ENCODE results near the gene ADAMTS3. TPM values are rescaled to one million over a fixed set of nuclear protein-coding genes. Genes with fewer than 3 reads are reported as not detected.

Gene ADAMTS3
- under 1 TPM in 2 of 6 experiments, not detected in 4; 0.03 to 0.19 TPM for total RNA-seq (2021; fragmentation: NEBNext Ultra II Directional; extraction: Animal tissue kit (Norgen Biotek cat#: 25700))
- long read RNA-seq, result 0 reads

GRCh38 chr4:72568959-72569718 is at the start of gene ADAMTS3:
Gene ADAMTS3, minus strand, starts transcription at chr4:72569221. Its CDS starts 459 bp downstream, at chr4:72568762.
- Mint-ChIP-seq H3K36me3 (ENCODE audit: low read depth) (no peaks in the 10 kb centered on the region), H3K27me3 (ENCODE audit: insufficient read depth) (peaks cover 15% of the 10 kb centered on the region), H3K27ac (no peak within 1 kb of the TSS), H3K4me3 (peak within 1 kb of the TSS; percentile 94), H3K4me1 (ENCODE audit: low read depth) (peaks cover 24% of the 10 kb centered on the region), H3K9me3 (no peaks in the 10 kb centered on the region)
- TF ChIP-seq CTCF (IDR thresholded peaks at IDR 0.05), result no peak
- DNase-seq, result no peak

GRCh38 chr4:72613959-72614358 is 44.9 kb upstream of the ADAMTS3 start:
- H3K36me3 Mint-ChIP-seq (ENCODE audit: low read depth), result no peaks in the 10 kb centered on the region
- H3K9me3 Mint-ChIP-seq, result no peaks in the 10 kb centered on the region
- no peaks in the 10 kb centered on the region for H3K4me1 Mint-ChIP-seq (ENCODE audit: low read depth)
- peaks cover 8% of the 10 kb centered on the region for H3K27me3 Mint-ChIP-seq (ENCODE audit: insufficient read depth)
- no peak overlapping the region for H3K4me3 Mint-ChIP-seq
- TF ChIP-seq CTCF (IDR thresholded peaks at IDR 0.05), result no peak
- no peak for DNase-seq
- H3K27ac Mint-ChIP-seq, result no peak overlapping the region

GRCh38 chr4:72606751-72607150 is 37.7 kb upstream of the ADAMTS3 start:
- Mint-ChIP-seq H3K27ac (no peak overlapping the region), H3K36me3 (ENCODE audit: low read depth) (peaks cover 5% of the 10 kb centered on the region; the same call in 1 of the 2 replicates), H3K9me3 (peaks cover 22% of the 10 kb centered on the region), H3K4me1 (ENCODE audit: low read depth) (no peaks in the 10 kb centered on the region), H3K27me3 (ENCODE audit: insufficient read depth) (peaks cover 2% of the 10 kb centered on the region; the same call in 1 of the 2 replicates), H3K4me3 (no peak overlapping the region)
- no peak for TF ChIP-seq CTCF (IDR thresholded peaks at IDR 0.05)
- no peak for DNase-seq

GRCh38 chr4:72604324-72604723 is 35.3 kb upstream of the ADAMTS3 start:
- Mint-ChIP-seq H3K27ac (no peak overlapping the region), H3K4me1 (ENCODE audit: low read depth) (no peaks in the 10 kb centered on the region), H3K9me3 (peaks cover 22% of the 10 kb centered on the region), H3K36me3 (ENCODE audit: low read depth) (peaks cover 5% of the 10 kb centered on the region; the same call in 1 of the 2 replicates), H3K4me3 (no peak overlapping the region), H3K27me3 (ENCODE audit: insufficient read depth) (peaks cover 2% of the 10 kb centered on the region; the same call in 1 of the 2 replicates)
- no peak for DNase-seq
- no peak for TF ChIP-seq CTCF (IDR thresholded peaks at IDR 0.05)

GRCh38 chr4:72602396-72603376 is 33.7 kb upstream of the ADAMTS3 start:
- Mint-ChIP-seq H3K9me3 (peaks cover 18% of the 10 kb centered on the region), H3K4me1 (ENCODE audit: low read depth) (no peaks in the 10 kb centered on the region), H3K27ac (no peak overlapping the region), H3K27me3 (ENCODE audit: insufficient read depth) (peaks cover 2% of the 10 kb centered on the region; the same call in 1 of the 2 replicates), H3K4me3 (no peak overlapping the region), H3K36me3 (ENCODE audit: low read depth) (peaks cover 5% of the 10 kb centered on the region; the same call in 1 of the 2 replicates)
- no peak for DNase-seq
- no peak for TF ChIP-seq CTCF (IDR thresholded peaks at IDR 0.05)

All from HFFc6 (cell line).